Skin of body (tissue), 2 donors: Measurements from ENCODE around the gene ZBTB8OS. TPM values are rescaled to one million over a fixed set of nuclear protein-coding genes. Genes with fewer than 3 reads are reported as not detected.
A peak's percentile ranks its signal among the peaks of the same experiment; 100 is the strongest.
"Not testable (repeated sequence)": the region's sequence is repeated elsewhere in the genome, so short reads cannot be mapped to it uniquely, and the experiment has no call there.

Experiments used
- DNase-seq: peaks from one replicate; lab custom pipeline; 2025; lab: John Stamatoyannopoulos, UW
- total RNA-seq: library from RNA; depleted of rRNA; stranded (reverse); fragments of >200 nt; gene quantifications from one replicate; pipeline ENCODE4 v1.2.3, GENCODE V29; 2014

The ZBTB8OS gene
- 20.3 TPM for total RNA-seq

DNA sequence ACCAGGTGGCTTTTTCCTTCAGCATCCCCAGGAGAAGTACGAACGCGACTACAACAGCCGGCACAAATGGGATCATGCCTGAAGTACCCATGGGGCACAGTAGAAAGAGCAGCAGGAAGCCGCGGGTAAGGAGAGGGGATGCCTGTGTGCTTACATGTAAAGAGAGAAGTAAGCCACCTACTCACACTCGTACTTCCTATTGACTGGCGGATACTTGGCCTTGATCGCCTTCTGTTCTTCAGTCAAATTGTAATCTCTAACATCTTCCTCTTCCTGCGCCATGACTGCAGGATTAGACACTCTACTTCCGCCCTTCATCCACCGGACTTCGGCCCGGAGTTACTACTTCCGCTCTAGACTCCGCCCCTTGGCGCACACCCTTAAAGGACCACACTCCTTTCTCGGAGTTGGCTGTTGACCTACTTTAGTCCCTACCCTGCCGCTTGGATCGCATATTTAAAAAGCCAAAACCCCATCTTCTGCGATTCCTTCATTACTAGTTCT, at the start of gene ZBTB8OS:
Gene ZBTB8OS (minus strand): TSS at position 303 of the 504 bp plus-strand sequence. CDS start 21 bp downstream, at position 282.
- DNase-seq: peak; percentile 90

DNA sequence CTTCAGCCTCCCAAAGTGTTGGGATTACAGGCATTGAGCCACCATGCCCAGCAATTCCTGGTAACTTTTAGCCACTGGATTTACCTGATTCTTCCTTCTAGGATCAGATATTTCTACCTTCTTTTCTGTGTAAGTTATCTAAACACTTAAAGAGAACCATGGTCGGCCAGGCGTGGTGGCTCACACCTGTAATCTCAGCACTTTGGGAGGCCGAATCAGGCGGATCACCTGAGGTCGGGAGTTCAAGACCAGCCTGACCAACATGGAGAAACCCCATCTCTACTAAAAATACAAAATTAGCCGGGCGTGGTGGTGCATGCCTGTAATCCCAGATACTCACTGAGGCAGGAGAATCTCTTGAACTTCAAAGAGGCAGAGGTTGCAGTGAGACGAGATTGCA, 46.6 kb upstream of the ZBTB8OS start:
- DNase-seq: not testable (repeated sequence)

DNA sequence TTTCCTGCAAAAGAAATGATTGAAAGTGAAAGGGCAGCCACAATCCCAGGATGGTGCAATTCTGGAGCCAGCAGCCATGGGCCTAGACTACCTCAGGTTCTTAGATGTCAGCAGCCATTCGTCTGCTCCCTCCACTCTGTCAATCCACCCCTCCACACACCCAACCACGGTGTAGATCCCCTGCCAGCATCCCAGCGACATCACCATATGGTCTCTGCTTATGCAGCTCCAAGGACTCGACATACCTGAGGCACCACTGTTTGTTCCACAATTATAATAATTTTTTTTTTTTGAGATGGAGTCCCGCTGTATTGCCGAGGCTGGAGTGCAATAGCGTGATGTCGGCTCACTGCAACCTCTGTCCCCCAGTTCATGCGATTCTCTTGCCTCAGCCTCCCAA, 45.7 kb upstream of the ZBTB8OS start:
- DNase-seq: no peak

DNA sequence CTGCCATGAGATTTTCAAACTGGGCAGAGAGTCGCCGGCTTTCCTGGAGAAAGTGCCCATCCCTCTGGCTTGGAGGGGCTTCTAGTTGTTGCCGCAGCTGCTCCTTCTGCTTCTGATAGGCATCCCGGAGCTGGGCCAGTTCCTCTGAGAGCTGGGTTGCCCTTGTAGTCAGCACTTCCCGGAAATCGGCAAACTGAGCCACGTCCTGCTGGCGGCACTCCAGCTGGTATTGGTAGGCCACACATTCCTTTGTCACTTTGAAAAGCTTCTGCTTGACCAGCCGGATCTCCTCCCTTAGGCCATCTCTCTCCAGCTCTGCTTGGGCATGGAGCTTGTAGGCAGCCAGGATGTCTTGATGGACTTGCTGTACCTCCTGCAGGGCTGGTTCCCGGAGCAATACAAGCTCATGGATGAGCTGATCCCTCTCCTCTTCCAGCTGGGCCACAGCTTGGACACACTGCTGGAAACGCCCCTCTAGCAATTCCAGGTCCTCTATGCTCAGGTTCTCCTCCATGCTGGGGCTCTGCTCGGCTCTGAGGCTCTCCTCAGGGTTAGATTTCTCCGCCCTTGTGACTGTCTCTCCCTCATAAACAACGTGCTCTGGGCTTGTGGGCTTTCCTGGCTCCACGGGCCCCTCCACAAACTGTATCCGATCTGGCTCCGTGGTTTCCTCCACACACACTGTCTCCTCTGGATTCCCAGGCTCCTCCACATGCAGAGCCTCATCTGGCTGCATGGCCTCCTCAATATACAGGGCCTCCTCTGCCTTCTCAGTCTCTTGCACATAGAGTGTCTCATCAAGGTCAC, 45.0 kb upstream of the ZBTB8OS start:
- no peak for DNase-seq

DNA sequence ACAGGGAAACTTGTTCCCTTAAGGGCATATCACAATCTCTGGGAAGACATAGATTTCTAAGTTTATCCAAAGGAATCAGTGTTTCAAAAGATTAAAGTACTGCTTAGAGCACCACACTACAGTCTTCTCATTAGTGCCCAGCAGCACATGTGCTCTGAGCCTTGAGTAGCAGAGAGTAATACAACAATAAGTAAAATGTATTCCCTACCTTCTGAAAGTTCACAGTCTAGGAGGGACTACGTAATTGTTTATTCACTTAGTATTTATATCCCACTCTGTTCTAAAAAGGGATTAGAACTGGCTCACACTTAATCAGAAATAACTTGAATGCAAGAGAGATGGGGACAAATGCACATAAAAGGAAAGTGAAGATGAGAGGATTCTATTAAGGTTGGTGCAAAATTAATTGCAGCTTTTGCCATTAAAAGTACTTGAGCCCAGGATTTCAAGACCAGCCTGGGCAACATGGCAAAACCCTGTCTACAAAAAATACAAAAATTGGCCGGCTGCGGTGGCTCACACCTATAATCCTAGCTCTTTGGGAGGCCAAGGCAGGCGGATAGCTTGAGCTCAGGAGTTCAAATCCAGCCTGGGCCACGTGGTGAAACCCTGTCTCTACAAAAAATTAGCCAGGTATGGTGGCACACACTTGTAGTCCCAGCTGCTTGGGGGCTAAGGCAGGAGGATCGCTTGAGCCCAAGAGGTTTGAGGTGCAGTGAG, 43.3 kb upstream of the ZBTB8OS start:
- no peak for DNase-seq

DNA sequence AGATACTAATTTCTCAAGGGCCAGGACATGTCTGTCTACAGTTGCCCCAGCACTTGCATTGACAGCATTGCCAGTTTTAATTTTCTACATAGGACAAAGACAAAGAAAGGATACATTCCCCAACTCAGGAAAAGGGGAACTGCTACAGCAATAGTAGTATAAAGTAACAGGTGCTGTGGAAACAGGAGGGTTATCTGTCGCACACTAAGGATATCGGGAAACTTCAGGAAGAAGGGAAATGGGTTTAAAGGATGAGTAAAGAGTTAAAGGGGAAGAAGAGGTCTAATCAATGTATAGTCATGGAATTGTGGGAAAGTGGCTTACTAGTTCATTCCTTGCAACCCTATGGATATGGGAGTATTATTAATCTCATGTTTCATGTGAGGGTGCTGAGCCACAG, 36.0 kb upstream of the ZBTB8OS start:
- no peak for DNase-seq

DNA sequence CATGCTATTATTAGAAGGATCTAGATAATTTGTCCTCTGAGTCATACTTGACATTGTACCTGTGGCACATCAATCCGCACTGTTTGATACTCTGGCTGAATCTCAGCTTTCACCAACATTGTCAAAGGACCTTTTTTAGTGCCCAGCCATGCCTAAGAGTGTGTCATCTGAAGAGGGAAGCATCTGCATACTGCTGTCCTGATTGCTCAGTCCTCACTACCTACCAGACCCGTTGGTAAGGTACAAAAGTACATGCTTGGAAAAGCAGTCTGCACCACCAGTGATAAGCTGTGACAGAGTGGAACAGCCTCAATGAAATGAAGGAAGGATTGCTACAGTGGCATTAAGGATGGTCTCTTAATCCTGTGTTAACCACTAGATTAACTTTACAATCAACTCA, 35.1 kb upstream of the ZBTB8OS start:
- no peak for DNase-seq

DNA sequence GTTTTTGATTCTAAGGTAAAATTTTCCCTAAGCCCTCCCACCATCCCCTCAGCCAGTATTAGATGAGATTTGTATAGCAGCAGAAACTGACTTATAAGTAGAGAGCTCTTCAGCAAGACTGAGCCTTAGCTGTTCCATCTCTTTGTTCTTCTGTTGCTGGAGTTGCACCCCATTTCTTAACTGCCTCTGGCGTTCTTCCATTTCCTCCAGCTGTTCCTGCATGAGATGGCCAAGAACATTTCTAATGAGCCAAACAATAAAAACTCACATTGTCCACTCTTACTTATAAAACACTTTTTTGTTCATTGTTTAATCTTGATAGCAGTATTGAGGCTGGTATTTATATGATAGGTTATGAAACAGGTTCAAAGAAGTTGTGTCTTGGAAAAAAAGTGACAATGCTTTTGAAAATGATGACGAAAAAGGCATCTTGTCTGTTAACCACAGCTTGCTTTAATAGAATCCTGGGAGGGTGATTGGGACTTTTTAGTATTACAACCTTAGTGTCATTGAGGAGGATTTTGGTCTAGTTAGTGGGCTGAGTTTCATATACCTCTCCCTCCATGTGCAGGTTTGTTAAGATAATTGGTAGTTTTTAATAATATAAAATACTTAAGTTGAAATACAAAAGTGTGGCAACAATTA, 33.9 kb upstream of the ZBTB8OS start:
- peak; percentile 43 for DNase-seq

DNA sequence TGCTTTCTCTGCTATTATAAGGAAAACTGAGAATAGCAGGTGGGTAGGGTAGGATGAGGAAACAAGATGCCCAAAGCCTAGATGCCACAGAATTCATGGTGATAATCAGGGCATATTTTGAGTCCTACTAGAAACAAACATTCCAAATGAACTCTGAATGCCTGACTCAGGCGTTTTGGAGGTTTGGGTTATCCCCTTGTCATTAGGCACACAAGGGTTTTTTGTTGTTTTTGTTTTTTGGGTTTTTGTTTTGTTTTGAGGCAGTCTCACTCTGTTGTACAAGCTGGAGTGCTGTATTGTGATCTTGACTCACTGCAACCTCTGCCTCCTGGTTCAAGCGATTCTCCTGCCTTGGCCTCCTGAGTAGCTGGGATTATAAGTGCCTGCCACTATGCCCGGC, 33.0 kb upstream of the ZBTB8OS start:
- no peak for DNase-seq

DNA sequence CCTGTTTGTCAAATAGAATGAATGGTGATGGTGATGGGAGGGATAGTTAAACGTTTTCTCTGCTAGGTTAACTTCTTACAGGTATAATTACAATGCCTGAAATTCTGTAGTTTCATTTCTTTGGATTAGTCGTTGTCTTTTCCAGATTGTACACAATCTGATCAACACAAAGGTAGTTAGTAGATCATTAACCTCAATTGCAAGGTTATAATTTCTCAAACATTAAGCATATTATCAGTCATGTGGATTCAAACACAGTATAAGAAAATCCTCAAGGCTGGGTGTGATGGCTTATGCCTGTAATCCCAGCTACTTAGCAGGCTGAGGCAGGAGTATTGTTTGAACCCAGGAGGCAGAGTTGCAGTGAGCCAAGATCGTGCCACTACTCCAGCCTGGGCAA, 31.6 kb upstream of the ZBTB8OS start:
- no peak for DNase-seq

DNA sequence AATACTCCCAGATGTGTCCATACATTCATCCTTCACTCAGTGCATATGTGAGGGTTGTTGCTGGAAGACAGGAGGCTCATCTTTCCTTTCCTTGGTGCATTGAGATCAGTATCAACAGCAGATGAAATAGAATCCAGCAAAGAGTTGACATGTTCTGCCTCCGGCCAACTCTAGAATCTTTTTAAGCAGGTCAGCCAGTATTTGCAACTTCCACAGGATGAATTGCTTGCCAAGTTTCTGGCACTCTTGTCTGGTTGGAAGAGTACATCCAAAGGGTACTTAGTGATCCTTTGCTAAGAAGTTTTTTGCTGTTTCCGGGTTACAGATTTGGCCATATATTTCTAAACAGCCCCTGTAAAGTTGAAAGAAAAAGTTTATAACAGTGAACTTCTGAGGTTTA, 31.2 kb upstream of the ZBTB8OS start:
- DNase-seq: no peak

DNA sequence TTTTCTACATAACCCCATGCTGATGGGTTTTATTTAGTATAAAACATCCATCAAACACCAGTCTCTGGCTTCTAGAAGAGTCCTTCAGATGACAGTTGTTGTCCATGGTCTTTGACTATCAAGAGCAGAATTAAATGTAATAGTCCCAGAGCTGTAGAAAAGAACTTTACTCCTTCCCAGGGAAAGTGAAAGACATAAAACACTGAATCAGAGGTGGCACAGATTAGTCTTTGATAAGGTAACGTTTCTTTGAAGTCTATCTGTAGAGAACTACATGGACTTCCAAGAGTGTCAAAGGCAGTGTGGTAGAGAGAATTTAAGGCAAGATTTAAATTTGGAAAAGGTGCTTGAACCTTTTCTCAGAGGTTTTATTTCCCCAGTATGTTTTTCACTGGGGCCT, 30.3 kb upstream of the ZBTB8OS start:
- no peak for DNase-seq

DNA sequence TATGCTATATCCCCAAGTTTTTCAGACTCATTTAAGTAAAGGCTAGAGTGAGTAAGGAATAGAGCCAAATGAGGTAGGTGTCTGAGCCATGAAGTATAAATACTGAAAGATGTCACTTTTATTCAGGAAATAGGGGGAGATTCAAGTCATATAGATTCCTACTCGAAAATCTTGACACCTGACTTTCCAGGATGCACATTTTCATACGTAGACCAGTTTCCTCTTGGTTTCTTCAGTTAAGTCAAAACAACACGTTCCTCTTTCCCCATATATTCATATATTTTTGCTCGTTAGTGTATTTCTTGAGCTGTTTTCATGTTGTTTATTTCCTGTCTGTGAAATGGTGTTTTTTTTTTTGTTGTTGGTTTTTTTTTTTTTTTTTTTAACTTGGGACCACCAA, 29.6 kb upstream of the ZBTB8OS start:
- not testable (repeated sequence) for DNase-seq

DNA sequence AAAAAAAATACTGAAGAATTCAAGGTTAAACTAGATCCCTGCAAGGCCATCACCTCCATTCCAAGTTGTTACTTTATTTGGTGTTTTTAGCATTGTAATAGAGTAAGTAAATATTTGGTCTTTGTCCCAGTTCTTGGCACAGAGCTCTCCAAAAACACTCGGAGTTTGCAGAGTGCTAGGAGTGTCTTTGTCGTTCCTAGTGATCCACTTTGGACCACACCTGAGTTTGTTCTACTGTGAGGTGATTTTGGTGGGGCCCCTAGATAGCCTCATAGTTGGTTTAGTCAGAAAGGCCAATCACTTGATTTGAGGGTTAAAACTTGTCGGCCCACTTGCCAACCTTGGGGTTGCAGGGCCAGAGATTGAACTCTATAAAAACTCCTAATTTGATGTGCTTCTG, 26.6 kb upstream of the ZBTB8OS start:
- no peak for DNase-seq

DNA sequence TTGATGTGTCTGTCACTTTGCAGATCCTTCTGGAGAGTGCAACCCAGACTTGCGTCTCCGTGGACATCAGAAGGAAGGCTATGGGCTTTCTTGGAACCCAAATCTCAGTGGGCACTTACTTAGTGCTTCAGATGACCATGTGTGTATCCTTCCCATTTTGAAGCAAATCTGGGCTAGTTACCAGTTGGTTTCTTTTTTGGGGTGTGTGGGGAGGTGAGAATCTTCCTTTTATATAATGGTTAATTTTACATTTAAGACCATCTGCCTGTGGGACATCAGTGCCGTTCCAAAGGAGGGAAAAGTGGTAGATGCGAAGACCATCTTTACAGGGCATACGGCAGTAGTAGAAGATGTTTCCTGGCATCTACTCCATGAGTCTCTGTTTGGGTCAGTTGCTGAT, 18.4 kb upstream of the ZBTB8OS start:
- not testable (repeated sequence) for DNase-seq

DNA sequence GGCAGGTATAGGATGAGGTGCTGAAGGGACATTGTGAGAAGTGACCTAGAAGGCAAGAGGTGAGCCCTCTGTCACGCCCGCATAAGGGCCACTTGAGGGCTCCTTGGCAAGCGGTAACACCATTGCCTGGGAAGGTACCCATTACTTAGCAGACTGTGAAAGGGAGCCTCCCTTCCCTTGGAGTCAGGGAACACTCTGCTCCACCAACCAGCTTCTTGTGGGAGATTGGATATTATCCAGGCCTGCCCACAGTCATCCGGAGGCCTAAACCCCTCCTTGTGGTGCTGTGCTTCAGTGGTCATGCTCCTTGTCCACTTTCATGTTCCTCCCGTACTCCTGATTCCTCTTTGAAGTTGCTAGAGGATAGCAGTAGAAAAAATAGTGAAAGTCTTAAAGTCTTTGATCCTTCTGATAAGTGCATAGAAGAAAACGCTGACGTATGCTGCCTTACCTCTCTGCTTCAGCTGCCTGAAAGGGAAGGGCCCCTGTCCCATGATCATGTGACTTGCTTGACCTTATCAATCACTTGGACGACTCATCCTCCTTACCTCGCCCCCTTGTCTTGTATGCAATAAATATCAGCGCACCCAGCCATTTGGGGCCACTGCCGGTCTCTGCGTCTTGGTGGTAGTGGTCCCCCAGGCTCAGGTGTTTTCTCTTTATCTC, 16.7 kb upstream of the ZBTB8OS start:
- DNase-seq: no peak

DNA sequence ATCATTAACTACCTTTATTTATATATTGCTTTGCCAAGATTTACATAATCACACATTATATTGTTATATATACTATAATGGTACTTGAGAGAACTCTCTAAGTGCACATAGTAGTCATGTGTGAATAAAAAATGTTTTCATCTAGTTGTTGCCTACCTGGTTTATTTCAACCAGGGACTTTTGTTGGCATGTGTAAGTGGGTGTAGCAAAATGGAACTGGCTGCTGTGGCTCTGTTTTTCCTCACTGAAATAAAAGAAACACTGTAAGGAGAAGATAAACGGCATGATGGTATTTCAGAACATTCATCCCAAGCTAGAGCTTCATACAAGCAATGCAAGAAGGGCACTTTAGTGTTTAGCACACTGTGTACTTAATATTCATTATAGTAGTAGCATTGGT, 15.6 kb upstream of the ZBTB8OS start:
- DNase-seq: no peak

DNA sequence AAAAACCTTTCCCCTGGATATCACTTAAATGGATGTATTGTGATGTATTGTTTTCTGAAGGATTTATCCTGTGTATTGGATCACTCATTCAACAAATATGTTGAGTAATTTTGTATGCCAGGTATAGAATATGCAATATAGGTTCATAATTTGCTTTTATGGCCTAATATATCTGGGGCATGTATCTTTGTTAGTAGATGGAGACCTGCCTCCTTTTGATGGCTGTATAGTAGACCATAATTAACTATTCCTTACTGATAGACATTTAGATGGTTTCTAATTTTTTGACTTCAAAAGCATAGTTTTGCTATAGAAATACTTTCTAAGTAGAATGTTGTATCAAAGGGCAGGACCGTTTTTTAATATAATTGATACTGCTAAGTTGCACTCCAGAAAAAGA, 9.2 kb upstream of the ZBTB8OS start:
- no peak for DNase-seq

DNA sequence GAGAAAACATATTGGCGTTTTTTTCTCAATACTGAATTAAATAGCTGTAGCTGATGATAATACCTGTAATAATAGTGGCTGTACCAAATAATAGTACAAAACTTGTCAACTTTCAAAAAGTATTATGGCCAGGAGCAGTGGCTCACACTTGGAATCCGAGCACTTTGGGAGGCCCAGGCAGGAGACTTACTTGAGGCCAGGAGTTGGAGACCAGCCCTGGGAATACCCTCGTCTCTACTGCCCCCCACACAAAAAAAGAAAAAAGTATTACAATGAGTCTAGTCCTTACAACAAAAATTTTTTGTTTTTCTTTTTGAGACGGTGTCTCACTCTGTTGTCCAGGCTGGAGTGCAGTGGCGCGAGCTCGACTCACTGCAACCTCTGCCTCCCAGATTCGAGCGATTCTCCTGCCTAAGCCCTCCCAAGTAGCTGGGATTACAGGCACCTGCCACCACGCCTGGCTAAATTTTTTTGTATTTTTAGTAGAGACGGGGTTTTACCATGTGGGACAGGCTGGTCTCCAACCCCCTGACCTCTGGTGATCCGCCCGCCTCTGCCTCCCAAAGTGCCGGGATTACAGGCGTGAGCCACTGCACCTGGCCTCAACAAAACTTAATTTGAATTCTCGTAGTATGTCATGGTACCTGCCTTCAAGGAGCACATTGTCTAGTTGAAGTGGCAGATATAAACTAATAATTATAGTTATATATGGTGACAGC, 2.1 kb upstream of the ZBTB8OS start:
- no peak for DNase-seq

DNA sequence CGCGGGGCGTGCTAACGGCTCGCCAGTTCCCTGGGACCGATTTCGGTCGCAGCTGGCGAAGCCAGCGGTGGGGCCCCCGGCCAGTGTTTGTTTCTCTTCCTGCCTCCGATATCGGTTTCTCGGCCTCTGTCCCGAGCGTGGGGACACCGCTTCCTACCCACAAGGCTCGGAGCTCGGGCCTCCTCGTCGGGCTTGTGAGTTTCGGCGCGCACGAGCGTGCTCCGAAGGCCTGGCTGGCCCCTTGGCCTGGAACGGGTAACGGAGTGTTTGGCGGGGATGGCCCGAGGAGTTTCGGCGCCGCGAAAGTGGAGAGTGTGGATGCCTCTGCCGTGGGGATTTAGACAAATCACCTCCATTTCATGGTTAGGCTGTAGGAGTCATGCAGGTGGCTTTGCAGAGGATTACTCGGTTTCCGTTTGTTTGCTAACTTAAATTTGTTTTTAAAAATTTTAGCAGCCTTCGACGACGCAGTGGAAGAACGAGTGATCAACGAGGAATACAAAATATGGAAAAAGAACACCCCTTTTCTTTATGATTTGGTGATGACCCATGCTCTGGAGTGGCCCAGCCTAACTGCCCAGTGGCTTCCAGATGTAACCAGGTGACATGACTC, 1.2 kb upstream of the ZBTB8OS start:
- DNase-seq: peak; percentile 26
